Fibroblast of lung (primary cell): Measurements from ENCODE around the gene TRIM3. TPM values are rescaled to one million over a fixed set of nuclear protein-coding genes. Genes with fewer than 3 reads are reported as not detected.

Experiments used
- DNase-seq, 2 donors: peaks; one replicate each; pipeline versions ENCODE4 v3.0.0 to v3.0.0-alpha.2; 2010; ENCODE audit warnings: low read depth in 2 of 2
- H2AFZ ChIP-seq: 2 replicates; pipeline ENCODE4 v1.5.1; 2012; ENCODE audit warnings: low read length, control low read depth, inconsistent platforms
- H3K27ac ChIP-seq: 2 replicates; pipeline ENCODE4 v1.5.1; 2011; ENCODE audit warnings: low read length, control low read depth; ENCODE audit not compliant: insufficient read depth
- H3K27me3 ChIP-seq: 2 replicates; pipeline ENCODE4 v1.5.1; 2011; ENCODE audit warnings: mild to moderate bottlenecking, low read length; ENCODE audit not compliant: control insufficient read depth, insufficient read depth
- H3K36me3 ChIP-seq: 2 replicates; pipeline ENCODE4 v1.5.1; 2011; ENCODE audit warnings: low read length; ENCODE audit not compliant: control insufficient read depth, insufficient read depth
- H3K4me1 ChIP-seq: 2 replicates; pipeline ENCODE4 v1.5.1; 2011; ENCODE audit warnings: low read length; ENCODE audit not compliant: control insufficient read depth, insufficient read depth; ENCODE audit errors: extremely low read depth
- H3K4me2 ChIP-seq: 2 replicates; pipeline ENCODE4 v1.5.1; 2011; ENCODE audit warnings: low read length, control low read depth; ENCODE audit not compliant: insufficient read depth; ENCODE audit errors: extremely low read depth
- H3K4me3 ChIP-seq, 4 experiments: fragments of 200-600 bp in 1 of 4; sonication (generic) in 1 of 4; replicated peaks in 1 of 4; 2 replicates each; pipeline ENCODE4 v1.5.1; 2011 to 2016; ENCODE audit warnings: low read length in 4 of 4, low read depth in 3 of 4, mild to moderate bottlenecking in 3 of 4, control low read depth in 2 of 4, inconsistent platforms in 1 of 4, mixed read lengths in 1 of 4; ENCODE audit not compliant: insufficient read depth in 1 of 4; ENCODE audit errors: control extremely low read depth in 1 of 4
- H3K79me2 ChIP-seq: 2 replicates; pipeline ENCODE4 v1.5.1; 2012; ENCODE audit warnings: mild to moderate bottlenecking, low read length, inconsistent platforms; ENCODE audit not compliant: control insufficient read depth, insufficient read depth
- H3K9ac ChIP-seq: 2 replicates; pipeline ENCODE4 v1.5.1; 2011; ENCODE audit warnings: mild to moderate bottlenecking, low read length, control low read depth; ENCODE audit not compliant: insufficient read depth
- H3K9me3 ChIP-seq: 2 replicates; pipeline ENCODE4 v1.5.1; 2012; ENCODE audit warnings: low read depth, low read length; ENCODE audit not compliant: control insufficient read depth, insufficient read depth
- H4K20me1 ChIP-seq: 2 replicates; pipeline ENCODE4 v1.5.1; 2011; ENCODE audit warnings: low read length; ENCODE audit not compliant: control insufficient read depth, insufficient read depth; ENCODE audit errors: extremely low read depth
- EZH2 ChIP-seq: IDR thresholded peaks from 2 replicates; pipeline ENCODE4 v1.5.1; 2012; ENCODE audit warnings: low read length, control low read depth, mild to moderate bottlenecking; ENCODE audit errors: missing control alignments
- polyA plus RNA-seq, 2 donors: library from polyadenylated mRNA; depleted of rRNA in 1 of 2; stranded (reverse) in 1 of 2; unstranded in 1 of 2; fragments of >200 nt; gene quantifications; 2 replicates each; pipeline ENCODE4 v1.2.1, GENCODE V29; 2011 to 2012; ENCODE audit warnings: missing spikeins in 1 of 2
- total RNA-seq: library from RNA; depleted of rRNA; stranded (reverse); fragments of >200 nt; gene quantifications from 2 replicates; pipeline ENCODE4 v1.2.1, GENCODE V29; 2014
- TF ChIP-seq, protein P1 (sequence below), 2 donors: IDR thresholded peaks in 1 of 2; conservative IDR thresholded peaks in 1 of 2; 1 replicate in 1 of 2; 2 replicates in 1 of 2; pipeline ENCODE4 v1.5.1; 2011 to 2012; ENCODE audit warnings: low read length in 2 of 2, control low read depth in 1 of 2, inconsistent platforms in 1 of 2, low read depth in 1 of 2, mild to moderate bottlenecking in 1 of 2

TRIM3 gene
- total and polyA plus RNA-seq, 2 donors (not counting 1 experiment from before 2014, with no cell fraction given), result 11.4 to 29.7 TPM

DNA sequence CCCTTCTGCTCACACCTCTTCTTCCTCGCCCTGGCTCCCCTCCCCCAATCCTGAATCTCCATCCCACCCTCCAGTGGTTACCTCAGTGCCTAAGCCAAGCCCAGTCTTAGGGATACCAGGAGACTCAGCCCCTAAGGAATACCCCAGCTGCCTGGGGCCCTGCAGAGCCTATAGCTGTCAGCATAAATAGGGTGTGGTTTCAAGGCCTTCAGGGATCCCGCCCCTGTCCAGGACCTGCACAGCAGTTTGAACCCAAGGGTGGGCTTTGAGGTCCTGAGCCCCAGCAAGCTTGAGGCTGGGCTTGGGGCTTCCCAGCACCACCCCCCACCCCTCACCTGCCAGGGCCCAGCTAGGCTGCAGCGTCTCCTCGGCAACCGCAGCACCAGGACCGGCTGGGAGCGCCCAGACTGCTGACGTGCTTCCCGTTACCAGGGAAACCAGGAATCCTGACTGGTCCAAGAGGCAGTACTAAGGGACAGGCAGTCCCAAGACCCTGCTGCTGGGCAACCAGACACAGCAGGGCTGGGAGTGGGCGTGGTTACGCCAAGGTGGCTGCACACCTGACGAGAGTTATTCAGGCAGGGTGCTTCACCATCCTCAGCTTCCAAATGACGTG, 68.6 kb downstream of the TRIM3 start:
- Histone ChIP-seq H3K4me1 (no peaks in the 10 kb centered on the region), H3K27ac (no peak overlapping the region), H3K9me3 (no peaks in the 10 kb centered on the region), H3K9ac (no peak overlapping the region), H3K4me2 (no peak overlapping the region), H3K4me3 (no peak overlapping the region), H2AFZ (no peak overlapping the region), H3K36me3 (peaks cover 10% of the 10 kb centered on the region), H3K79me2 (no peaks in the 10 kb centered on the region), H4K20me1 (no peaks in the 10 kb centered on the region), H3K27me3 (no peaks in the 10 kb centered on the region)
- TF ChIP-seq, protein P1, sequence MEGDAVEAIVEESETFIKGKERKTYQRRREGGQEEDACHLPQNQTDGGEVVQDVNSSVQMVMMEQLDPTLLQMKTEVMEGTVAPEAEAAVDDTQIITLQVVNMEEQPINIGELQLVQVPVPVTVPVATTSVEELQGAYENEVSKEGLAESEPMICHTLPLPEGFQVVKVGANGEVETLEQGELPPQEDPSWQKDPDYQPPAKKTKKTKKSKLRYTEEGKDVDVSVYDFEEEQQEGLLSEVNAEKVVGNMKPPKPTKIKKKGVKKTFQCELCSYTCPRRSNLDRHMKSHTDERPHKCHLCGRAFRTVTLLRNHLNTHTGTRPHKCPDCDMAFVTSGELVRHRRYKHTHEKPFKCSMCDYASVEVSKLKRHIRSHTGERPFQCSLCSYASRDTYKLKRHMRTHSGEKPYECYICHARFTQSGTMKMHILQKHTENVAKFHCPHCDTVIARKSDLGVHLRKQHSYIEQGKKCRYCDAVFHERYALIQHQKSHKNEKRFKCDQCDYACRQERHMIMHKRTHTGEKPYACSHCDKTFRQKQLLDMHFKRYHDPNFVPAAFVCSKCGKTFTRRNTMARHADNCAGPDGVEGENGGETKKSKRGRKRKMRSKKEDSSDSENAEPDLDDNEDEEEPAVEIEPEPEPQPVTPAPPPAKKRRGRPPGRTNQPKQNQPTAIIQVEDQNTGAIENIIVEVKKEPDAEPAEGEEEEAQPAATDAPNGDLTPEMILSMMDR (conservative IDR thresholded peaks at IDR 0.05 in 1 of 2, IDR thresholded peaks at IDR 0.05 in 1 of 2; ENCODE audit: low read depth in 1 of 2, low read length in 2 of 2), result no peak
- no peak for TF ChIP-seq EZH2
- peak in 1 of 2 donors; percentile 30 for DNase-seq

GRCh38 chr11:6404342-6405051, 69.2 kb downstream of the TRIM3 start:
- peak in 1 of 2 donors; percentile 52 for DNase-seq
- Histone ChIP-seq H3K4me1 (no peaks in the 10 kb centered on the region), H3K9me3 (no peaks in the 10 kb centered on the region), H3K79me2 (no peaks in the 10 kb centered on the region), H2AFZ (no peak overlapping the region), H3K9ac (no peak overlapping the region), H4K20me1 (no peaks in the 10 kb centered on the region), H3K4me2 (peak overlapping the region; percentile 13), H3K4me3 (no peak overlapping the region), H3K27me3 (no peaks in the 10 kb centered on the region), H3K27ac (no peak overlapping the region), H3K36me3 (peaks cover 10% of the 10 kb centered on the region)
- TF ChIP-seq EZH2, result no peak
- TF ChIP-seq, protein P1 (conservative IDR thresholded peaks at IDR 0.05 in 1 of 2, IDR thresholded peaks at IDR 0.05 in 1 of 2; ENCODE audit: low read depth in 1 of 2, low read length in 2 of 2), result no peak

- Histone ChIP-seq H3K4me1 (no peaks in the 10 kb centered on the region), H2AFZ (no peak overlapping the region), H3K4me3 (no peak overlapping the region), H3K27me3 (no peaks in the 10 kb centered on the region), H3K9ac (no peak overlapping the region), H3K4me2 (no peak overlapping the region), H3K36me3 (peaks cover 10% of the 10 kb centered on the region), H3K79me2 (no peaks in the 10 kb centered on the region), H4K20me1 (no peaks in the 10 kb centered on the region), H3K27ac (no peak overlapping the region), H3K9me3 (no peaks in the 10 kb centered on the region)
- no peak for DNase-seq
- TF ChIP-seq, protein P1 (conservative IDR thresholded peaks at IDR 0.05 in 1 of 2, IDR thresholded peaks at IDR 0.05 in 1 of 2; ENCODE audit: low read depth in 1 of 2, low read length in 2 of 2), result no peak
- TF ChIP-seq EZH2, result no peak
These were observed 70.2 kb downstream of the TRIM3 start for GRCh38 chr11:6403539-6403938.
